Upper lobe of left lung (tissue), 6 donors: ENCODE measurements around the gene GALNT5. TPM values are rescaled to one million over a fixed set of nuclear protein-coding genes. Genes with fewer than 3 reads are reported as not detected.
A peak's percentile ranks its signal among the peaks of the same experiment; 100 is the strongest.

Experiments
- ATAC-seq, 2 donors: fragments of 200-7000 bp; cut with Tn5 transposase; one replicate each; pipeline ENCODE4 v1.9.1; 2022; ENCODE audit warnings: mild to moderate bottlenecking in 2 of 2, moderate library complexity in 2 of 2; ENCODE audit not compliant: low FRiP score in 2 of 2
- DNase-seq, 2 donors: peaks; one replicate each; pipeline ENCODE4 v3.0.0-alpha.2; 2019 to 2020
- H3K27ac ChIP-seq, 4 donors: fragments of 200-600 bp; sonication (generic); one replicate each; pipeline ENCODE4 v1.5.1; 2016 to 2019
- H3K27me3 ChIP-seq, 4 donors: fragments of 200-600 bp; sonication (generic); one replicate each; pipeline ENCODE4 v1.5.1; 2017 to 2019
- H3K36me3 ChIP-seq, 4 donors: fragments of 200-600 bp; sonication (generic); one replicate each; pipeline ENCODE4 v1.5.1; 2016 to 2019
- H3K4me1 ChIP-seq, 4 donors: fragments of 200-600 bp; sonication (generic); one replicate each; pipeline ENCODE4 v1.5.1; 2018 to 2019
- H3K4me3 ChIP-seq, 4 donors: fragments of 200-600 bp; sonication (generic); one replicate each; pipeline ENCODE4 v1.5.1; 2017 to 2019; ENCODE audit warnings: mild to moderate bottlenecking in 2 of 4, moderate library complexity in 1 of 4
- H3K9me3 ChIP-seq, 4 donors: fragments of 200-600 bp; sonication (generic); one replicate each; pipeline ENCODE4 v1.5.1; 2018 to 2019
- EP300 ChIP-seq, 4 donors: sonication (generic); formaldehyde crosslinking; IDR thresholded peaks; one replicate each; pipeline ENCODE4 v1.5.1; 2017; ENCODE audit warnings: antibody characterized with exemption in 4 of 4, control low read depth in 2 of 4
- POLR2A ChIP-seq, 4 donors: fragments of 450-650 bp; IDR thresholded peaks; one replicate each; pipeline ENCODE4 v1.5.1; 2016 to 2017; ENCODE audit warnings: antibody characterized with exemption in 4 of 4, mild to moderate bottlenecking in 2 of 4
- POLR2AphosphoS5 ChIP-seq, 2 donors: sonication (generic); formaldehyde crosslinking; IDR thresholded peaks; one replicate each; pipeline ENCODE4 v1.5.1; 2017; ENCODE audit warnings: antibody characterized with exemption in 2 of 2
- WGBS, 2 donors: methylation state at CpG; one replicate each; pipeline ENCODE4 v1.1.5; 2017 to 2018; 5-methylcytosine and 5-hydroxymethylcytosine counted together
- total RNA-seq, 6 donors: library from RNA; depleted of rRNA in 4 of 6; stranded (reverse); fragments of >200 nt in 4 of 6; gene quantifications; one replicate each; pipeline versions ENCODE4 v1.1.0 to v1.2.1, GENCODE V29; 2016 to 2021
- TF ChIP-seq, protein P1 (sequence below), 6 experiments: fragments of 450-650 bp in 4 of 6; fragments of 200-600 bp in 2 of 6; sonication (generic) in 2 of 6; IDR thresholded peaks; one replicate each; pipeline ENCODE4 v1.5.1; 2016 to 2019; ENCODE audit warnings: antibody characterized with exemption in 6 of 6
- donor health status: DM: no; HTN: no; CAD: no; lungs with moderate emphysema.
- donor health status: DM: no; HTN: yes; CAD: no; lungs with severe emphysema.

The GALNT5 gene
- total RNA-seq, 6 donors from 2014 or later, result 23.0 to 42.9 (median 24.4) TPM

DNA sequence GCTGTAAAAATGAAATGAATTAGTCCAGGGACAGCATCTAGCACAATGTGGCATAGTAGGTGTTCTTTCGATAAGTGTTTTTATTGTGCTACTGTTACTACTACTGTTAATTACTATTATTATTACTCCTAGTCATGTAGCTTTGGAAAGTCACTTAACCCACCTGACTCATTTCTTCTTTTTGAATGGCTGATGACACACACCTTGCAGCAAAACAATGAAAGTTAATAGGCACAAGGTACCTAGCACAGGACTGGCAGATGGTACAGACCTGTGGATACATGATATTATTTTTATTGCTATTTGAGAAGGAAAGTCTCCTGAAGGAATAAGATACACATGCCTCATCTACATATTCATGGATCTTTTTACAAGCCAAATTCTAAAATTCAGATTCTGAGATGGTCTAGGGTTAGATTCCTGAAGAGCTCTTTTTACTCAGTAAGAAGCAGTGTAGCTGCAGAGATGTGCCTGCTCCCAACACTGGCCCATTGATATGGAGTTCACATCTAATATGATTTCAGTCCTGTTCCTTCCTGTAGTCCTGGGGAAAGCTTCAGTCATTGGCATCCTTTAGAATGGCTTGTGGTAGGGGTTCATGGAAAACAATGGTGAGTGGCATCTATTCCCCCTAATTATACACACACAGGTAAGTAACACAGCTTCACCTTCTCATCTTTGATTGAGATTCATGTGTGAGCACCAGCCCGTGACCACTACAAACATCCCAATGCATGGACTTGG lies 76.0 kb downstream of the GALNT5 start:
- H3K4me1 ChIP-seq, result no peaks in the 10 kb centered on the region
- H3K4me3 ChIP-seq, result no peak overlapping the region
- H3K9me3 ChIP-seq, result no peaks in the 10 kb centered on the region
- DNase-seq (no peak), ATAC-seq (no peak)
- no peaks in the 10 kb centered on the region for H3K27me3 ChIP-seq
- no peaks in the 10 kb centered on the region for H3K36me3 ChIP-seq
- no peak overlapping the region for H3K27ac ChIP-seq
- WGBS, 2 donors, result 92 to 96% methylated on average over 2 of the region's 2 CpGs
- TF ChIP-seq POLR2A (IDR thresholded peaks at IDR 0.05) (no peak), POLR2AphosphoS5 (IDR thresholded peaks at IDR 0.05) (no peak), EP300 (IDR thresholded peaks at IDR 0.05) (no peak)
- TF ChIP-seq, protein P1, sequence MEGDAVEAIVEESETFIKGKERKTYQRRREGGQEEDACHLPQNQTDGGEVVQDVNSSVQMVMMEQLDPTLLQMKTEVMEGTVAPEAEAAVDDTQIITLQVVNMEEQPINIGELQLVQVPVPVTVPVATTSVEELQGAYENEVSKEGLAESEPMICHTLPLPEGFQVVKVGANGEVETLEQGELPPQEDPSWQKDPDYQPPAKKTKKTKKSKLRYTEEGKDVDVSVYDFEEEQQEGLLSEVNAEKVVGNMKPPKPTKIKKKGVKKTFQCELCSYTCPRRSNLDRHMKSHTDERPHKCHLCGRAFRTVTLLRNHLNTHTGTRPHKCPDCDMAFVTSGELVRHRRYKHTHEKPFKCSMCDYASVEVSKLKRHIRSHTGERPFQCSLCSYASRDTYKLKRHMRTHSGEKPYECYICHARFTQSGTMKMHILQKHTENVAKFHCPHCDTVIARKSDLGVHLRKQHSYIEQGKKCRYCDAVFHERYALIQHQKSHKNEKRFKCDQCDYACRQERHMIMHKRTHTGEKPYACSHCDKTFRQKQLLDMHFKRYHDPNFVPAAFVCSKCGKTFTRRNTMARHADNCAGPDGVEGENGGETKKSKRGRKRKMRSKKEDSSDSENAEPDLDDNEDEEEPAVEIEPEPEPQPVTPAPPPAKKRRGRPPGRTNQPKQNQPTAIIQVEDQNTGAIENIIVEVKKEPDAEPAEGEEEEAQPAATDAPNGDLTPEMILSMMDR (IDR thresholded peaks at IDR 0.05), result no peak

GRCh38 chr2:157334335-157334734 lies 76.8 kb downstream of the GALNT5 start:
- ATAC-seq, result no peak

DNA sequence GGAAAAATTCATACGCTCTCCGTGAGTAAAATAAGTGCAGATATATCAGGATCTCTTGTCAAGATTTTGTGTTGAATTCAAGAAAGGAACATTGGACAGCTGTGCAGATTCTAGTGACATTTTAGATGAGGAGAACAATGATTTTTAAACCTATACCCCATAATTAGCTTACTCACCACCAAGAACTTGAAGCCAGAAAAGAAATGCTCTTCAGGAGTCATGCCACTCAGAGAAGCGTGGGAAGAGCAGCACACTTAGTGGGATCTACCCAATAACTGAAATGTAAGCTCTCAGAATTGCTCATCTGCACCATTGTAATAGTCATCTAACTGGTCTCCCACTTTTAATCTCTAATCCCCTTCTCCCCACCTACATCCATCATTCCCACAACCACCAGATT lies 77.3 kb downstream of the GALNT5 start:
- ATAC-seq (no peak), DNase-seq (no peak)
- no peaks in the 10 kb centered on the region for H3K4me1 ChIP-seq
- H3K27ac ChIP-seq, result no peak overlapping the region
- WGBS, 2 donors, result 89 to 90% methylated on average over 3 of the region's 3 CpGs
- no peak overlapping the region for H3K4me3 ChIP-seq
- H3K36me3 ChIP-seq, result no peaks in the 10 kb centered on the region
- no peak for TF ChIP-seq POLR2A (IDR thresholded peaks at IDR 0.05)
- TF ChIP-seq, protein P1 (IDR thresholded peaks at IDR 0.05), result no peak
- TF ChIP-seq EP300 (IDR thresholded peaks at IDR 0.05), result no peak
- no peak for TF ChIP-seq POLR2AphosphoS5 (IDR thresholded peaks at IDR 0.05)
- no peaks in the 10 kb centered on the region for H3K27me3 ChIP-seq
- no peaks in the 10 kb centered on the region for H3K9me3 ChIP-seq

More at GRCh38 chr2:157334335-157334734, 76.8 kb downstream of the GALNT5 start:
- WGBS, 2 donors, result 86 to 93% methylated on average over 4 of the region's 4 CpGs
- Histone ChIP-seq H3K4me3 (no peak overlapping the region), H3K4me1 (no peaks in the 10 kb centered on the region), H3K27ac (no peak overlapping the region), H3K9me3 (no peaks in the 10 kb centered on the region), H3K36me3 (no peaks in the 10 kb centered on the region), H3K27me3 (no peaks in the 10 kb centered on the region)
- no peak for DNase-seq
- TF ChIP-seq POLR2A (IDR thresholded peaks at IDR 0.05) (no peak), EP300 (IDR thresholded peaks at IDR 0.05) (no peak), POLR2AphosphoS5 (IDR thresholded peaks at IDR 0.05) (no peak)
- TF ChIP-seq, protein P1 (IDR thresholded peaks at IDR 0.05), result no peak

DNA sequence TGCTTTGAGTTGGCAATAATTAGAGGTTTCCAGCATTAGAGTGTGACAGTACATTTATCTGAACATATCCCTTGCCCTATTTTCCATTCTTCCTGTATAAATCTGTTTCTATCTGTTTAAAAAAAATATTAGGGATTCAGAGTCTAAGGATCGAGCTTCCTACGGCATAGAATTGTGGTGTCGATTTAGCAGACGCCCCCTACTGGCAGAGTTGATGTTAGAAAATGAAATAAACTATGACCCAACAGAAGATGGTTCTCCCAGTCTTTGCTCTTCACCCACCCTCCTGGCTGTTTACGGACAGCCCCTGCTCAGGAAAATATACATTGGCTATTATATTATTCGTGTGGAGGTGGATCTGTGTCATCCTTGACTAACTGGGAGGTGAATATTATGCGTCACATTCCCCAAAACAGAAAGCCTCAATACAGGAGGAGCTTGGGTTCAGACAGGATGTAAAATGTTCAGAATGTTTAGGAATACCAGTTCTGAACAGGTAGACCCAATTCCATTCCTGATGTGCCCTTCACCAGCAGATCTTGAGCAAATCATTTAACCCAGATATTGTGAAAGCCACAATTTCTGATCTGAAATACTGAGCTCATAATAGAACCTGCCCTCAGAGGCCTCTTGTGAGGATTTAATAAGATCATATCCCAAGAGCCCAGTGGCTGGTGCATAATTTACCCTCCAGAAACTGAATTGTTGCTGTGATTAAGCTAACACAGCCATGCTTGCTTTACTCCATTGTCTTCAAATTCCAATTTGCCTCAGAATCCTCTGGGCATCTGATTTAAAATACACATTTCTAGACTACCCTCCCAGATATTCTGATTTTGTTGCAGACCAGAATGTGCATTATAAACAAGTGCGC lies 78.9 kb downstream of the GALNT5 start:
- ATAC-seq, result peak in 1 of 2 donors; percentile 71
- peak in 1 of 2 donors; percentile 34 for DNase-seq
- no peaks in the 10 kb centered on the region for H3K27me3 ChIP-seq
- no peaks in the 10 kb centered on the region for H3K9me3 ChIP-seq
- 32 to 39% methylated on average over 8 of the region's 8 CpGs for WGBS, 2 donors
- H3K36me3 ChIP-seq, result no peaks in the 10 kb centered on the region
- TF ChIP-seq, protein P1 (IDR thresholded peaks at IDR 0.05), result peak in 5 of 6 experiments; percentile 37 to 55 (median 44)
- no peak for TF ChIP-seq EP300 (IDR thresholded peaks at IDR 0.05)
- no peak for TF ChIP-seq POLR2AphosphoS5 (IDR thresholded peaks at IDR 0.05)
- TF ChIP-seq POLR2A (IDR thresholded peaks at IDR 0.05), result no peak
- H3K27ac ChIP-seq, result no peak overlapping the region
- H3K4me3 ChIP-seq, result no peak overlapping the region
- H3K4me1 ChIP-seq, result no peaks in the 10 kb centered on the region
